AG10803 (cell line): ENCODE measurements around the gene LSP1.

Experiments
- DNase-seq: peaks from one replicate; pipeline ENCODE4 v3.0.0; 2010; ENCODE audit warnings: low read depth
- H3K4me3 ChIP-seq: 2 replicates; pipeline ENCODE4 v1.5.1; 2011; ENCODE audit warnings: mild to moderate bottlenecking, low read length, control low read depth
- CTCF ChIP-seq: conservative IDR thresholded peaks from 2 replicates; pipeline ENCODE4 v1.5.1; 2011; ENCODE audit warnings: mild to moderate bottlenecking, low read length, control low read depth, inconsistent platforms

Gene LSP1

GRCh38 chr11:1912289-1912878 lies 59.5 kb downstream of the LSP1 start:
- no peak overlapping the region for H3K4me3 ChIP-seq
- no peak for TF ChIP-seq CTCF
- no peak for DNase-seq

- H3K4me3 ChIP-seq, result no peak overlapping the region
- no peak for DNase-seq
- TF ChIP-seq CTCF, result no peak
Observed at GRCh38 chr11:1913271-1914060, 60.6 kb downstream of the LSP1 start.

GRCh38 chr11:1915795-1916131 lies 62.9 kb downstream of the LSP1 start:
- TF ChIP-seq CTCF, result no peak
- H3K4me3 ChIP-seq, result no peak overlapping the region
- DNase-seq, result no peak

- H3K4me3 ChIP-seq, result no peak overlapping the region
- no peak for DNase-seq
- TF ChIP-seq CTCF, result no peak
Observed at GRCh38 chr11:1916132-1916985, 63.5 kb downstream of the LSP1 start.

GRCh38 chr11:1916986-1917522 lies 64.2 kb downstream of the LSP1 start:
- no peak for DNase-seq
- H3K4me3 ChIP-seq, result no peak overlapping the region
- TF ChIP-seq CTCF, result no peak

- no peak overlapping the region for H3K4me3 ChIP-seq
- TF ChIP-seq CTCF, result 0 out of 2 replicates have a peak, but pooled peaks have one; percentile 18
- DNase-seq, result no peak
Observed at GRCh38 chr11:1917523-1918435, 64.9 kb downstream of the LSP1 start.
